ENCODE measurements around the gene IL18.

GRCh38 chr11:112162761-112163546 lies 940 bp downstream of the IL18 start:
- no peak for TF ChIP-seq CTCF (conservative IDR thresholded peaks at IDR 0.05 in 1 of 2, IDR thresholded peaks at IDR 0.05 in 1 of 2; ENCODE audit: low read depth in 1 of 2, low read length in 2 of 2)
- TF ChIP-seq EZH2 (IDR thresholded peaks at IDR 0.05; ENCODE audit: low read length, missing control alignments) = no peak
